Measurements from ENCODE around the gene STAP2.

Gene STAP2

DNA sequence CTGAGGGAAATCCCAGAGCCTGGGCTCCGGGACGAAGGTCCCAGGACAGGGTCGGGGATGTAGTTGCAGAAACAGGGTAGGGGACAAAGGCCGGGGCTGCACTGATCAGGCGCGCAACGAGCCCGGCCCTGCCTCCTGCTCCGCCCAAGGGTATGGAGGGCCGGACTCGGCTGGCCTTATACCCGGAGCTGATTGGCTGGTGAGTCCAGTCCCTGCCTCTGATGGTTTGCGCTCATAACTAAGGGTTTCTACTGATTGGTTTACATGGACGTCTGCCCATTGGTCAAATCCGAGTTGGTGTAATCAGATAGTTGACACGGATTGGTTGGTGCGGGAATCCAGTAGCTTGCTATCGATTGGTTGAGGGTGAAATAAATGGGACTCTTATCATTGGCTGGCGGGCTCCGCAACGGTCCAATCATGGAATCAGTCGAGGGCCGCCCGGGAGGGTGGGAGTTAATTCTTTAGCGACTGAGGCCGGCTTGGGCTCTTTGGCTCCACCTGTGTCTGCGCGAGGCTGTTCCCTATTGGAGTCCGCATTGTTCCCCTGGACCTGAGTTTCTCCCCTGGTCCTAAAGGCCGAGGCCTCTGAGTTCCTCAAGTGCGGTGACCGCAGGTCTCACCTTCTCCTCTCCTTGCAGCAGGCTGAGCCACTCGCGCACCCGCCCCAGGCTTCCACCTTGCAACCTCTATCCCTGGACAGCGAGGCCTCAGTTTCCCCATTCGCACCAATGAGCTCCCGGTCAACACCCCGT, 4.2 kb upstream of the STAP2 start:
- Histone ChIP-seq H3K9ac (ENCODE audit: low read length) (peak overlapping the region; percentile 61), H3K36me3 (ENCODE audit: low read length) (no peaks in the 10 kb centered on the region), H3K79me2 (ENCODE audit: insufficient read depth, low read length) (no peaks in the 10 kb centered on the region), H3F3A (ENCODE audit: insufficient read depth) (0 out of 2 replicates have a peak, but pooled peaks cover 2% of the 10 kb centered on the region), H2AFZ (ENCODE audit: low read depth, low read length, severe bottlenecking) (peak overlapping the region; percentile 96), H3K9me2 (replicated peaks; ENCODE audit: insufficient read depth, low read length) (no peaks in the 10 kb centered on the region), H3K4me2 (ENCODE audit: low read depth, low read length, poor library complexity, severe bottlenecking) (peak overlapping the region; percentile 83), H3K27ac (ENCODE audit: low read depth, low read length) (peak overlapping the region; percentile 70), H3K27me3 (ENCODE audit: low read length) (no peaks in the 10 kb centered on the region), H3K4me3 (ENCODE audit: insufficient read depth, low read length, poor library complexity, severe bottlenecking) (peak overlapping the region; percentile 67), H3K9me3 (ENCODE audit: insufficient read depth, low read length) (no peaks in the 10 kb centered on the region), H4K20me1 (ENCODE audit: low read depth, low read length) (no peaks in the 10 kb centered on the region)
- TF ChIP-seq, protein P1, sequence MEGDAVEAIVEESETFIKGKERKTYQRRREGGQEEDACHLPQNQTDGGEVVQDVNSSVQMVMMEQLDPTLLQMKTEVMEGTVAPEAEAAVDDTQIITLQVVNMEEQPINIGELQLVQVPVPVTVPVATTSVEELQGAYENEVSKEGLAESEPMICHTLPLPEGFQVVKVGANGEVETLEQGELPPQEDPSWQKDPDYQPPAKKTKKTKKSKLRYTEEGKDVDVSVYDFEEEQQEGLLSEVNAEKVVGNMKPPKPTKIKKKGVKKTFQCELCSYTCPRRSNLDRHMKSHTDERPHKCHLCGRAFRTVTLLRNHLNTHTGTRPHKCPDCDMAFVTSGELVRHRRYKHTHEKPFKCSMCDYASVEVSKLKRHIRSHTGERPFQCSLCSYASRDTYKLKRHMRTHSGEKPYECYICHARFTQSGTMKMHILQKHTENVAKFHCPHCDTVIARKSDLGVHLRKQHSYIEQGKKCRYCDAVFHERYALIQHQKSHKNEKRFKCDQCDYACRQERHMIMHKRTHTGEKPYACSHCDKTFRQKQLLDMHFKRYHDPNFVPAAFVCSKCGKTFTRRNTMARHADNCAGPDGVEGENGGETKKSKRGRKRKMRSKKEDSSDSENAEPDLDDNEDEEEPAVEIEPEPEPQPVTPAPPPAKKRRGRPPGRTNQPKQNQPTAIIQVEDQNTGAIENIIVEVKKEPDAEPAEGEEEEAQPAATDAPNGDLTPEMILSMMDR (IDR thresholded peaks at IDR 0.05; ENCODE audit: insufficient read depth, low read length, poor library complexity, severe bottlenecking): no peak
- TF ChIP-seq EZH2phosphoT487 (conservative IDR thresholded peaks at IDR 0.05; ENCODE audit: low read length): no peak

DNA sequence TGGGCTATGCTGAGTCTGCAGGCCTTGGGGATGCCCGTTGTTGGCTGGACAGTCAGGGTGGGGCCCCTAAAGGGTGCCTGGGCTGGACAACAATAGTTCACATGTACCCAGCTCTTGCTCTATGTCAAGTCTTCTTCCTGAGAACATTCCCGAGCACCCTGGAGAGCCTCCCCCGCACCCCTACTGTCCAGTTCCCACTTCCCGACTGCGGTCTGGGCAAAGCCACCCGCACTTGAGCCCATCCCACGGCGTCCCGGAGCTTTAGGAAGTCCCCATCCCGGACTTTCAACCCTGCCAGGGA, 3.6 kb upstream of the STAP2 start:
- no peaks in the 10 kb centered on the region for H3K27me3 ChIP-seq (ENCODE audit: low read length)
- TF ChIP-seq, protein P1 (IDR thresholded peaks at IDR 0.05; ENCODE audit: insufficient read depth, low read length, poor library complexity, severe bottlenecking): no peak
- no peak for TF ChIP-seq EZH2phosphoT487 (conservative IDR thresholded peaks at IDR 0.05; ENCODE audit: low read length)

DNA sequence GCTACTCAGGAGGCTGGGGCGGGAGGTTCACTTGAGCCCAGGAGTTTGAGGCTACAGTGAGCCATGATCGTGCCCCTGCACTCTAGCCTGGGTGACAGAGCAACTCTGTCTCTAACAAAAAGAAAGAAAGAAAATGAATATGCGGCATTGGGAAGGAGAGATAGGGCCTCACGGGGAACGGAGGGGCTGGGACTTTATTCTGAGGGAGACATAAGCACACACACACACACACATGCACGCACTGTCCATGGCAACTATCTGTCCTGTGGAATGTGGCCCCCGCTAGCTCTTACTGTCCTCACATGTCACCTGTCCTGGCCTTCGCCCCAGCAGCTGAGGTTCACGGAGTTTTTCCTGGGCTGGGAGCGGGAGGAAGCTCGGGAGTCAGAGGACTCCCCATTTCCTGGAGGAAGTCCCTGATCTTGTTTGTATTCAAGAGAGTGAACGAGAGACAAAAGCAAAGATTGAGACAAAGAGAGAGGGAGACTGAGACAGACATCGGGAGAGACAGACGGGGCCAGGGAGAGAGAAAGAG, 654 bp downstream of the STAP2 start:
- Histone ChIP-seq H3K4me2 (ENCODE audit: low read depth, low read length, poor library complexity, severe bottlenecking) (peak overlapping the region; percentile 28), H3K9me2 (replicated peaks; ENCODE audit: insufficient read depth, low read length) (no peaks in the 10 kb centered on the region), H3K9me3 (ENCODE audit: insufficient read depth, low read length) (no peaks in the 10 kb centered on the region), H3K9ac (ENCODE audit: low read length) (peak overlapping the region; percentile 17; the same call in 1 of the 2 replicates), H3K27me3 (ENCODE audit: low read length) (no peaks in the 10 kb centered on the region), H4K20me1 (ENCODE audit: low read depth, low read length) (no peaks in the 10 kb centered on the region), H2AFZ (ENCODE audit: low read depth, low read length, severe bottlenecking) (peak overlapping the region; percentile 70), H3K36me3 (ENCODE audit: low read length) (no peaks in the 10 kb centered on the region), H3K4me3 (ENCODE audit: insufficient read depth, low read length, poor library complexity, severe bottlenecking) (no peak overlapping the region), H3F3A (ENCODE audit: insufficient read depth) (0 out of 2 replicates have a peak, but pooled peaks cover 2% of the 10 kb centered on the region), H3K79me2 (ENCODE audit: insufficient read depth, low read length) (no peaks in the 10 kb centered on the region), H3K27ac (ENCODE audit: low read depth, low read length) (no peak overlapping the region)
- TF ChIP-seq EZH2phosphoT487 (conservative IDR thresholded peaks at IDR 0.05; ENCODE audit: low read length): no peak
- TF ChIP-seq, protein P1 (IDR thresholded peaks at IDR 0.05; ENCODE audit: insufficient read depth, low read length, poor library complexity, severe bottlenecking): no peak

More for the DNA sequence above, 3.6 kb upstream of the STAP2 start:
- H4K20me1 ChIP-seq (ENCODE audit: low read depth, low read length): no peaks in the 10 kb centered on the region
- H3K9ac ChIP-seq (ENCODE audit: low read length): peak overlapping the region; percentile 61
- 0 out of 2 replicates have a peak, but pooled peaks cover 2% of the 10 kb centered on the region for H3F3A ChIP-seq (ENCODE audit: insufficient read depth)
- H3K36me3 ChIP-seq (ENCODE audit: low read length): no peaks in the 10 kb centered on the region
- H2AFZ ChIP-seq (ENCODE audit: low read depth, low read length, severe bottlenecking): peak overlapping the region; percentile 76
- peak overlapping the region; percentile 71 for H3K4me2 ChIP-seq (ENCODE audit: low read depth, low read length, poor library complexity, severe bottlenecking)
- H3K79me2 ChIP-seq (ENCODE audit: insufficient read depth, low read length): no peaks in the 10 kb centered on the region
- no peaks in the 10 kb centered on the region for H3K9me3 ChIP-seq (ENCODE audit: insufficient read depth, low read length)
- H3K4me3 ChIP-seq (ENCODE audit: insufficient read depth, low read length, poor library complexity, severe bottlenecking): peak overlapping the region; percentile 54
- H3K9me2 ChIP-seq (replicated peaks; ENCODE audit: insufficient read depth, low read length): no peaks in the 10 kb centered on the region
- peak overlapping the region; percentile 32; the same call in 1 of the 2 replicates for H3K27ac ChIP-seq (ENCODE audit: low read depth, low read length)
